Hematopoietic multipotent progenitor cell (in vitro differentiated cells): ENCODE results near the gene BABAM2. TPM values are rescaled to one million over a fixed set of nuclear protein-coding genes. Genes with fewer than 3 reads are reported as not detected.

ENCODE experiments used
- DNase-seq, 3 donors: peaks; one replicate each; pipeline ENCODE4 v3.0.0-alpha.2; 2011 to 2015; ENCODE audit warnings: low read depth in 2 of 3, low spot score in 2 of 3
- total RNA-seq: library from RNA; depleted of rRNA; stranded (reverse); fragments of >200 nt; gene quantifications from one replicate; pipeline ENCODE4 v1.2.3, GENCODE V29; 2012

The BABAM2 gene
- total RNA-seq, 1 donor, result 26.9 TPM

GRCh38 chr2:28150236-28150915 lies 259.8 kb downstream of the BABAM2 start:
- no peak for DNase-seq

DNA sequence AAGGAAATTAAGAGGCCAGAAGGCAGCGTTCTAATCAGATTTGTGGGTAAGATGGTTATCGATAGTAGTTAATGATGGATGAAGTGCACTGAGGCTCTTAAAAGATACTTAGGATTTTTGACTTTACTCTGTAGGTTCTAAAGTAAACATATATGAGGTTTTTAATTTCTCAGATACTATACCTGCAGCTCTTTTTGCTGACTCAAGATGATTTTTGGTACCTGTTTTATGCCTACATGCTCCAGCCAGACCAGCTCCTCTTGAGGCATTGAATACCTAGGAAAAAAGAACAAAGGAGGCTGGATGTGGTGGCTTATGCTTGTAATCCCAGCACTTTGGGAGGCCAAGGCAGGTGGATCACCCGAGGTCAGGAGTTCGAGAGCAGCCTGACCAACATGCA lies 260.5 kb downstream of the BABAM2 start:
- no peak for DNase-seq

GRCh38 chr2:28152585-28153280 lies 262.2 kb downstream of the BABAM2 start:
- no peak for DNase-seq

GRCh38 chr2:28153851-28154250 lies 263.3 kb downstream of the BABAM2 start:
- DNase-seq, result no peak

DNA sequence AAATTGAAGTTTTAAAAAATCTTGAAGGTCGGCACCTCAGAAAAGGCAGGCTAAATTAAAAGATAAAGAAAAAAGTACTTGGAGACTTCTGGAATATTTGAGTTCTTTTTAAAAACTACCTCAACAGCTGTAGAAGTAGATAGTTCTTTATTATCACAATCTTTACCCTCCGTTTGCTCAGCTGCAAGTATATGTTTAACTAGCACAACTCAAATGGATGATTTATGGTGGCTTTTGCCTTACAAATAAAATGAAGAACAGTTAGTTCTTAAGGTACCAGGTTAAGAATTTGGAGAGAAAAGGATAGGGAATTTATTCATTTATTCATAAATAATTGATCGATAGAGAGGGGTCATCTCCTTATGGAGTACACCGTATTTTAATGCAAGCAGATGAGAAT lies 264.6 kb downstream of the BABAM2 start:
- DNase-seq, result no peak

- DNase-seq, result peak in 1 of 3 donors; percentile 7
These were observed 265.1 kb downstream of the BABAM2 start for GRCh38 chr2:28155627-28156026.

DNA sequence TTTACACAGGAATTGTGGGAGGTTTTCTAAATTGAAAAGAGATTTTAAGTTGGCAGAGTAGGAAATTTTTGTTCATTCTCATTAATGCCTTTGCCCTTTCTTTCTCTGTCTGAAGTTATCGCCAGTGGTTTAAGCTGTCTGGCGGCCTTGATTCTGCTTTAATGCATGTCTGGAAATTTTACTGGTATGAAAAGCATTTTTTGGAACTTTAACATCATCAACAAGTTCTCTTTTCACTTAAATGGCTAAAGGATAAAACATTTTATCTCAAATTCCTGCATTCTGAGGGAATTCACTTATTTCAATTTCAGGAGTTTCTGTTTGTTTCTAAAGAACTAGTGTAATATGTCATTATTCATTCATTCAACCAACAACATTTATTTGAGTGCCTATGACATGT lies 268.3 kb downstream of the BABAM2 start:
- no peak for DNase-seq

DNA sequence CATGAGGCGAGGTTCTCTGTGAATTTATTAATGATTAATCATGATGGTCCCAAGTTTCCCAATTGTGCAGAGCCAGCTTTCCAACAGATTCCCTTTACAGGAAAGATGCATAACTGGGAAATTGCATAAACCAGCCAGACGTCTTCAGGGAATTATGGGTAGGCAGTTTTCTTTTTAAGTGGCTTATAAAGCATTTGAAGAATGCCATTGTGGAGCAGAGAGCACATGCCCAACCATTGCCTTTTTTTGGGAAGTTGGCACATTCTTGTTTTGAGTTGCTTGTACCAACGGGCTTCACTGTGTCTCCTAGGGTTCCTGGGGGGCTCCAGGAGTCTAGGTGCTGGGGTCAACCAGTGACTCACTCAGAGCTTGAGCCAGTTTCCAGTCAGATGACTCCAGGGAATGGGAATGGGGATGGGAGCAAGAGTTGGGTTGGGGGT lies 270.5 kb downstream of the BABAM2 start:
- no peak for DNase-seq

DNA sequence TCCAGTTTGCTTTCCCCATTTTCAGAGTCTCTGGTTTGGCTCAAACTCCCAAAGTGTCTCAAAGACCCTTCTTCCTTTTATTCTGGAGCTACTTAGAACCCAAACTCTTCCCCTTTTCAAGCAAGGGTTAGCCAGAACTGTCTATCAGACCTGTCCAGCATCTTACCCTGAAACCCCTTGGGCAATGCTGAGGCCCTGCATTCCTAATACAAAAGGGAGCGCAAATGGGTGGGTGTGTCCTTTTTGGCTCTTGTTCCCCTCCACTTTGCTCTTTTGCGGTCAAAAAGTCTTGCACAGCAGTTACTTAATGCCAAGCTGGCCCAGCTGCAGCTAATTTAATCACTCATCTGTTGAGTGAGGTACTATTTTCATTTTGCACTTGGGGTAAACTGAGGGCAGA lies 270.9 kb downstream of the BABAM2 start:
- no peak for DNase-seq

DNA sequence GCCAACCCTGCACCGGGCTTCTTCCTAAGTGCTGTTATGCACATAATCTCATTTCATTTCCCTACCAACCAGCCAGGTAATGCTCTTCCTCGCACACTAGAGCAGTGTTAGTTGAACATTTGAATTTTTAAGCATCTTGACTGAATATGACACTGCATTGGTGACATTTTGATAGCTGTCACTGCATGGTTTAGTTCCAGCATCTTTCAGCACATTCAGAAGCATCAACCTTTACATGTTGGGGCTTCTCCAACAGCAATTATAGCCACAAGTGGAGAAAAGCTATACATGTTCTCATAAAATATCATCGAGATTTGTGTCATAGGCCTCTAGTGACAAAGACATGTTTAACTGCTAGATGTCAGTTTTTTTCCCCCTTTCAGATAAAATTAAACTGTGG lies 272.0 kb downstream of the BABAM2 start:
- DNase-seq, result no peak

DNA sequence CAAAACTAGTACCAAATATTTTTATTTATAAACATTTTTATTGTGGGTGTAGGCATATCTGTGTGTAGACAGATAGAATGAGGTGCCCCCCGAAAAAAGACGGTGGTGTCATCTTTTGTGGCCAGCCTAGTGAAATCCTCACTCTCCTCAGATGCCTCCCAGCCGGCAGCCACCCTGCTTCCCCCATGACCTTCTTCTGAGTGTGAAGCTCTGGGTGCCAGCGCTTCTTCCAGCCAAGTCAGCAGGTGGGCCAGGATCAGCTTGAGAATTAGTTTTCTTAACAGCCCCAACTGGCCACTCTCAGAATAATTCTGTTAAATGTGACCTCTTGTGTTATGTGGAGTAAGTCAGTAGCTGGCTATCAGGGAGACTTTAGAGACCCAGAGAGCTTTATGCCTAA lies 272.5 kb downstream of the BABAM2 start:
- no peak for DNase-seq

GRCh38 chr2:28163627-28164279 lies 273.2 kb downstream of the BABAM2 start:
- no peak for DNase-seq

GRCh38 chr2:28164280-28164801 lies 273.8 kb downstream of the BABAM2 start:
- no peak for DNase-seq

GRCh38 chr2:28165087-28165635 lies 274.6 kb downstream of the BABAM2 start:
- DNase-seq, result no peak

DNA sequence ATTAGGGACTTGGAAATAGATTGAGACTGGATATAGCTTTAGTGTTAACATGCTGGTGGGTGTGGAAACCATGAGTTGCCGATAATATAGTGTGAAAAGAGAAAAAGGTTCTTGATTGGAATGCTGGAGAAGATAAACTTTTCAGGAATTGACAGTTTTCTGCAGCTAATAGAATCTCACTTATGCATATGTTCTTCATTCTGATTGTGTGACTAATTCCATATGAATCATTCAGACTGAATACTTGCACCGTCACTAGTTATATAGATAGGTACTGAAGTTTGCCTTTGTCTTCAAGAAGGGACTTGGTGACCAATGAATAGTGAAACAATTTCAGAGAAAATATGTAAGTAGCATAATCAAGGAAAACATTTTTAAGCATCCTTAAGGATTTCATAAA lies 276.4 kb downstream of the BABAM2 start:
- no peak for DNase-seq

GRCh38 chr2:28168376-28168775 lies 277.8 kb downstream of the BABAM2 start:
- no peak for DNase-seq

- no peak for DNase-seq
These were observed 279.0 kb downstream of the BABAM2 start for GRCh38 chr2:28169492-28169891.

GRCh38 chr2:28172114-28172898 lies 281.8 kb downstream of the BABAM2 start:
- DNase-seq, result no peak

GRCh38 chr2:28173377-28173776 lies 282.8 kb downstream of the BABAM2 start:
- no peak for DNase-seq

- DNase-seq, result no peak
These were observed 283.7 kb downstream of the BABAM2 start for GRCh38 chr2:28174211-28174610.

DNA sequence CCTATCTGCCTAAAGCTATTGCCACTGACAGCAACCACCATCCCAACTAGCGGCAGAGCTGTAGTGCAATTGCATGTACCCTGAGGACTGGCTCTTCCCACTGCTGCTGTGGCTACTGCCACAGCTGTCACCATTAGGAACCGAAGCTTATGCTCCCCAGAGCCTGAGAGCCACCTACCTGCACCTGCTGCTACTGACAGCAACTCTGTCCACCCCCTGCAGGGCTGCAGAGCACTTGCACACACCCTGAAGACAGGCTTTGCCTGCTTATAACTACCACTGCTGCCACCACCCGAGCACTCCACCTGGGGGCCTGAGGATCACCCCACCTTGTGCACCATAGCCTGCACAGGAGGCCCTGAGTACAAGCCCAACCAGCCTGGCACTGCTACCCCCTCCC lies 284.5 kb downstream of the BABAM2 start:
- DNase-seq, result no peak
